ENCODE results near the gene NUP133.

- TF ChIP-seq USF2 (CRISPR knock-in tag; IDR thresholded peaks at IDR 0.05) = no peak
- TF ChIP-seq NFE2L1 (CRISPR knock-in tag; IDR thresholded peaks at IDR 0.05) = no peak
These were observed at the start of gene NUP133 for GRCh38 chr1:229507951-229508822.
